ENCODE measurements around the gene ABHD17B. TPM values are rescaled to one million over a fixed set of nuclear protein-coding genes. Genes with fewer than 3 reads are reported as not detected.

ABHD17B gene
- polyA plus RNA-seq, 1 experiment, result 9.0 TPM

DNA sequence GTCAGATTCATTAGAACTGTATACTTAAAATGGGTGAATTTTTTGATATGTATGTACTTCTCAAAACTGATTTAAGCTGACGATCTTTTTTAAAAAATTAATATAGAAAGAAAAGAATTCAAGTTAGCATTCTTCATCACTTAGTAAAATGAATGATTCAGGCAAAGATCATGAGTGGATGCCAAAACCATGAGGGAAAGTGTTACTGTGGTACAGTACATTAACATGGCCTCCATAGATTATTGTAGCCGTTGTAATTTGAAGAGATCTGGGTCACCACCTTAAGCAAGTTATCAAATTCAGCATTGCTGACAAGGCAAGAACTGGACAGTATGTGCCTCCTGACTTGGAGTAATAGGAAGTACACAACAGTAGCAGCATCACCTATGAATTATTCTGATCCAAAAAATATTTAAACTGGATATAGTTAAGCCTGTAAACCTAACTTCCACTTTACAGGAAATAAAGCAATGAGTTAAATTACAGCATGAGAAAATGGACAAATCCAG is 30.1 kb upstream of the ABHD17B start:
- no peaks in the 10 kb centered on the region for H3K27me3 ChIP-seq (ENCODE audit: control insufficient read depth, insufficient read depth, low read length)
- ChIA-PET CTCF (no interaction called here), POLR2A (no interaction called here)
- no peak for DNase-seq (ENCODE audit: low read depth)
- no peak overlapping the region for H3K4me3 ChIP-seq (ENCODE audit: low read depth, low read length)
- H3K36me3 ChIP-seq (ENCODE audit: control insufficient read depth, insufficient read depth, low read length), result no peaks in the 10 kb centered on the region
- TF ChIP-seq CTCF (IDR thresholded peaks at IDR 0.05; ENCODE audit: insufficient read depth, low read depth, low read length), result no peak

GRCh38 chr9:71937898-71938297 is 26.9 kb upstream of the ABHD17B start:
- Histone ChIP-seq H3K36me3 (ENCODE audit: control insufficient read depth, insufficient read depth, low read length) (no peaks in the 10 kb centered on the region), H3K4me3 (ENCODE audit: low read depth, low read length) (no peak overlapping the region), H3K27me3 (ENCODE audit: control insufficient read depth, insufficient read depth, low read length) (no peaks in the 10 kb centered on the region)
- POLR2A ChIA-PET, result no interaction called here
- CTCF ChIA-PET, result no interaction called here
- no peak for TF ChIP-seq CTCF (IDR thresholded peaks at IDR 0.05; ENCODE audit: insufficient read depth, low read depth, low read length)
- DNase-seq (ENCODE audit: low read depth), result no peak

DNA sequence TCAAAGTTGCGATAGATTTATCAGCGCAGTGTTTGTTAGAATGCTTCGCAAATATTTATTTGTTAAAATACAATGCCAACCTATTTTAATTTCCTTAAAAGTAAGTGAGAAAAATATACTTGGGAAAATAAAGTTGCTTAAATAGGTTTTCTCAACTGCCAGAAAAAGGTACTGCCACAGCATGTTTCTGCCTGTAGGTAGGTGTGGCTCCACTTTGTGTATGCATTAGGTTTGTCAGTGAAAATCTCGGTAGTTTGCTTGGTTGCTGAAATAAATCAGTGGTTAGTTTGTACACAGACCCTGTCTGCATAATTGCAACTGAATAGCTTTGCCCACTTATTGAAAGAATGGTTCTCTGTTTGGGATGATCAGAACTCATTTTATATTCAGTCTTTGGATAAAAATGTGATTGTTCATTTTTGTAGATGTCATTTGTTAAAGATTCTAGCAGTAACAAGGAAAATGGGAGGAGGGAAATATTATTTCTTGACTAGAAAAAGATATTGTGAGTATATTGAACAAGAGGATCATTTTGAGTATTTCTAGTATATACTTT is 26.2 kb upstream of the ABHD17B start:
- Histone ChIP-seq H3K36me3 (ENCODE audit: control insufficient read depth, insufficient read depth, low read length) (no peaks in the 10 kb centered on the region), H3K4me3 (ENCODE audit: low read depth, low read length) (no peak overlapping the region), H3K27me3 (ENCODE audit: control insufficient read depth, insufficient read depth, low read length) (no peaks in the 10 kb centered on the region)
- TF ChIP-seq CTCF (IDR thresholded peaks at IDR 0.05; ENCODE audit: insufficient read depth, low read depth, low read length), result no peak
- DNase-seq (ENCODE audit: low read depth), result no peak
- ChIA-PET POLR2A (no interaction called here), CTCF (no interaction called here)

GRCh38 chr9:71936066-71936465 is 25.1 kb upstream of the ABHD17B start:
- no peak for DNase-seq (ENCODE audit: low read depth)
- H3K36me3 ChIP-seq (ENCODE audit: control insufficient read depth, insufficient read depth, low read length), result no peaks in the 10 kb centered on the region
- H3K27me3 ChIP-seq (ENCODE audit: control insufficient read depth, insufficient read depth, low read length), result no peaks in the 10 kb centered on the region
- ChIA-PET CTCF (no interaction called here), POLR2A (interaction anchor here (0.7 kb wide), 1 partner anchor 12 kb away, joined by 4 read pairs; no protein-coding TSS in a partner anchor)
- H3K4me3 ChIP-seq (ENCODE audit: low read depth, low read length), result no peak overlapping the region
- no peak for TF ChIP-seq CTCF (IDR thresholded peaks at IDR 0.05; ENCODE audit: insufficient read depth, low read depth, low read length)

DNA sequence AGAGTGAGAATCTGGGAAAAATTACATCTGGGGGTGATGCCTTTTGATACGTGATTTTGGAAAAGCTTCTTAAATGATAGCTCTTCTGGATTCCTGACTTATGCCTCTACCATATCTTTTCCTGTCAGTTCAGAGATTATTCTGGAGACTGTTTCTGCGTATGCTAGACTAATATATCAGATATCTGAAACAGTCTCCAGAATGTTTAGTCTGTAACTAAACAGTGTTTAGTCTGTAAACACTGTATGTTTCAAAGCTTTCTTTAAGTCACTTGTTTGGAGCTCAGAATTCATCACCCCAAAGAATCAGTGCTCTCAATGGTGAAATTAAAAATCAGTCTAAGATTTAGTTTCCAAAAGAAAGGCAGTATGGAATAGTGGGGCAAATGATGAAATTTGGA is 20.2 kb upstream of the ABHD17B start:
- H3K4me3 ChIP-seq (ENCODE audit: low read depth, low read length), result no peak overlapping the region
- no peak for DNase-seq (ENCODE audit: low read depth)
- H3K36me3 ChIP-seq (ENCODE audit: control insufficient read depth, insufficient read depth, low read length), result no peaks in the 10 kb centered on the region
- CTCF ChIA-PET, result interaction anchor here (0.5 to 1.7 kb wide), 4 partner anchors 11 to 114 kb away, joined by 3 to 6 read pairs (median 4); no protein-coding TSS in a partner anchor
- H3K27me3 ChIP-seq (ENCODE audit: control insufficient read depth, insufficient read depth, low read length), result no peaks in the 10 kb centered on the region
- TF ChIP-seq CTCF (IDR thresholded peaks at IDR 0.05; ENCODE audit: insufficient read depth, low read depth, low read length), result no peak
- POLR2A ChIA-PET, result no interaction called here

Measured in BJ (cell line).